HG02981 (cell line): ENCODE data around the gene ATXN1.

Experiments
- ATAC-seq: cut with Tn5 transposase; IDR thresholded peaks from one replicate; pipeline ENCODE4 v1.9.1; 2021; ENCODE audit warnings: mild to moderate bottlenecking, moderate library complexity; ENCODE audit not compliant: unreplicated experiment

Gene ATXN1

DNA sequence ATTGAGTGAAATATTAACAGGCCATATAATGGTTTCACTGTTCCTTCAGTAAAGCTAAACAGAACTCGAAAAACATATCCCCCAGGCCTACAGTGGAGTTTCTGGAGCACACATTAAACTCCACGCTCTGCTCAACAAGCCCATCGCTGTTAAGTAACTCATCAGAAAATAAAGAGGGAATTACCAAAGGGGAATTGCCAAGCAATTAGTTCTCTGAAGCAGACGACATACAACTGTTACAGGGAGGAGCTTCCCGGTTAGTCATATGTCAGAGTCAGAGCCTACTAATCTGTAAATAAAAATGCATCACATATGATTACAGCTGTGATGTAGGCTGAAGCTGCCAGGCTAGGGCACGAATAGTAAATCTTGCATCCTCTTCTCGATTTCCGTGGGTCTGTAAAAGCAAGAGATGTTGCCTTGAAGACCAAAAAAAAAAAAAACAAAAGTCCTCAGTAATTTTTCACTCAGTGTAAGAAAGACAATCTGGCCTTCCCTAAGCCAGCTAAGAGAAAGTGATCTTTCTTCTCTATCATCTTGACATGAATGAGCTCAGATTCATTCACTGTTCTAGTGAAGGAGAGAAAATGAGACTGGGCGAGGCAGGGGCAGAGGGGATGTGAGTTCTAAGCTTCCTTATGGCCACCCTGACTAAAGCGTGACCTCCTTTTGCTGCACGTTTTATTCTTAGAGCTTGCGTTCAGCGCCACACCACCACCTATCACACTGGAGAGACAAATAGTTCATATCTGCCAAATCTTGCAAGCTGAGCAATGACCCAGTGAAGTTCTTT is 13.8 kb downstream of the ATXN1 start:
- ATAC-seq = no peak

GRCh38 chr6:16746812-16747211 is 14.4 kb downstream of the ATXN1 start:
- ATAC-seq = no peak

DNA sequence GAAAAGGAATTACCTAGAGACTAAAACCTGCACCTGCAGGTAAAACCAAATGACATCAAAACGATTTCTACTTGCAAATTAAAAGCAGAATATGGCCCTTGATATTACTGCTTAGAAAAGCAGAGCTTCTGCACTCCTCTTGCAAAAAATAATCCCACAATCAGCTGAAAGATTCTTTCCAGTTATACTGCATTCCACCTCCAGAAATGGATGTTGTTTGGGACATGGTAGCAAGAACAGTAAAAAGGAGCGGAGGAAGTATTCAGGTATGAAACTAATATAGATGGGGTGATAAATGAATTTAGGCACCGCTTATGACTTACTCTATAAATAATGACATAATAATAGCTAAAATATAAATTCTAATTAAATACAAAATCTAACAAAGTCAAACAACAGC is 14.9 kb downstream of the ATXN1 start:
- ATAC-seq = no peak

DNA sequence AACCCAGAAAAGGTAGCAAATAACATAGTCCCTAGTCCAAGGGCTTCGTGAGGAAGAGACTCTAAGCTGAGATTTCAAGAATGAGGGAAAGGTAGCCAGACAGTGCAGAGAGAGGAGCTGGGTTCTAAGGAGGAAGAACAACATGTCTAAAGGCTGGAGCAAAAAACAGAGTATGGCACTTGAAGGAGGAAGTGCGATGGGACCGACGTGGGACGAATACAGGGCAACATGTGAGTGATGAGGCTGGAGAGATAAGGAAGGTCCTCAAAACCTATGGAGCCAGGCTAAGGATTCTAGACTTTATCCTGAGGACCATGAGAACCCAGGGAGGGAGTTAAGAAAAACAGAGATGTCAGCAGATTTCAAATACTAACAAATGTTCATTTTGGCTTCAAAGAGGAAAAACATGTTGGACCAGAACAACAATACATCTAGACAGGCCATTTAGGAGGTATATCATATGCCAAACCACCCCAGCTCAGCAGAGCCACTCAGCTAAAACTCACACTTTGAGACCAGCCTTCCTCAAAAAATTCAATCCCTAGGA is 17.5 kb downstream of the ATXN1 start:
- ATAC-seq = no peak

- ATAC-seq = no peak
Observed at GRCh38 chr6:16742116-16742515, 19.1 kb downstream of the ATXN1 start.

GRCh38 chr6:16741112-16742016 is 19.9 kb downstream of the ATXN1 start:
- peak; percentile 83 for ATAC-seq

DNA sequence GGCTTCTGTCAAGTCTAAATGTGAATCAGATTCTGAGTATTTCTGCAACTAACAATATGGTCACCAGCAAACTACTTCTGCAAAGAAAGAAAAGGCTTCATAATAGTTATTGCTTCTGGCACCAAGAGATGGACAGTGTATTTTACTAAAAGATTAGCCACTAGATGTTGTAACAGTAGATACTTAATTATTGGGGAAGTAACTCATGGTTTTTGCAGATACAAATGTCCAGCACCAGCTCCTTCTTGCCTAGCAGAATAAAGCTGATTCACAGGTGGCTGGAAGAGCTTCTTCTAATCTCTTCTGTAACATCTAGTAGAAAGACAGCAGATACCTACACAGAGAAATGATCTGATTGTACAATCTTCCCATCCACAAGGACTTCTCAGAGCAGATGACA is 21.2 kb downstream of the ATXN1 start:
- ATAC-seq = no peak

GRCh38 chr6:16739329-16739801 is 21.9 kb downstream of the ATXN1 start:
- no peak for ATAC-seq

- no peak for ATAC-seq
Observed at GRCh38 chr6:16737925-16738324, 23.3 kb downstream of the ATXN1 start.

GRCh38 chr6:16736856-16737775 is 24.1 kb downstream of the ATXN1 start:
- no peak for ATAC-seq

DNA sequence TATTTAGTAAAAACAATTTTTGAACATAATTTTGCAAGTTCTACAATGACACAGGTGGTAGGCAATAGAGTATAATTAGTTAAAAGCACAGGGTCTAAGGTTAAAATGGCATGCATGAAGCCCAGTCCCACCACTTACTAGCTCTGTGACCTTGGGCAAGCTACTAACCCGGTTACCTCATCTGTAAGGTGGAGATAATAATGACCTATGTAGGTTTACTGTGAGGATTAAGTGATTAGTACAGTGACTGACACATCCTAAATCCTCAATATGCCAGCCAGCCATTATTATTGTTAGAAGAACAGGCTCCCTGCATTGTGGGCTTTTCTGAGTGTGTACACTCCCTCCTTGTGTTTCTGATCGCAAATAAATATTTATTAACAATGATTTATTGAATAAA is 26.2 kb downstream of the ATXN1 start:
- ATAC-seq = no peak

GRCh38 chr6:16733085-16733484 is 28.2 kb downstream of the ATXN1 start:
- ATAC-seq = no peak

GRCh38 chr6:16731478-16732051 is 29.7 kb downstream of the ATXN1 start:
- ATAC-seq = peak; percentile 95

DNA sequence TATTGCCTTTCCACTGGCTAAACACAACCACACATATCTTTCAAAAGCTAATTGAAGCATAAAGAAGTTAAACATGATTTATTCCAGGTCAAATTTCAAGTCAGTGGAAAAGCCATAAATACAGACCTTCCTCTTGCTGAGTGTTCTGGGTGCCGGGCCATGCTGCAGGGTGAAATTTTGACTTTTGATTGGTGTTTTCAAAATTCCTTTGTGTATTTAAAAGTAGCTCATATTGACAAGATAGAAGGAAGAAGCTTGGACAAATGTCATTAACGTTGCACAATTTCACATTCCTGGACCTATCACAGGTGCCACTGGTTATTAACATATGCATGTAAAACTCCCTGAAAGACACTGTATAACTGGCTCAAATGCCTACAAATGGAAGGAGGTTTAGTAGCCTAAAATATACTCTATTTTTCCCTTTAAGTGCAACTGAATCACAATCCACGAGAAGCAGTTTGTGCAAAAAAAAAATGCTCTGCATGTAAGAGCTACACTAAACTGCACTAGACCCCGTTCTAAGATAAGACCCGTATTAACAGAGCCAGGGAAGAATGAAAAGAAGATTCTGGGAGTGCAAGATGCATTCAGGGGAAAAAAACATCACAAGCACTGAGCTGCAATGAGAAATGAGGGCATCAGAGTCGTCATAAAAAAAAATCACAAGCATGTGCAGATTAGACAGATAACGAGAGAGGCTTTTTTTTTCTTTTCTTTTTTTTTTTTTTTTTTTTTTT is 30.4 kb downstream of the ATXN1 start:
- ATAC-seq = no peak

GRCh38 chr6:16729744-16730143 is 31.5 kb downstream of the ATXN1 start:
- no peak for ATAC-seq

- no peak for ATAC-seq
Observed at GRCh38 chr6:16729183-16729691, 32.0 kb downstream of the ATXN1 start.

DNA sequence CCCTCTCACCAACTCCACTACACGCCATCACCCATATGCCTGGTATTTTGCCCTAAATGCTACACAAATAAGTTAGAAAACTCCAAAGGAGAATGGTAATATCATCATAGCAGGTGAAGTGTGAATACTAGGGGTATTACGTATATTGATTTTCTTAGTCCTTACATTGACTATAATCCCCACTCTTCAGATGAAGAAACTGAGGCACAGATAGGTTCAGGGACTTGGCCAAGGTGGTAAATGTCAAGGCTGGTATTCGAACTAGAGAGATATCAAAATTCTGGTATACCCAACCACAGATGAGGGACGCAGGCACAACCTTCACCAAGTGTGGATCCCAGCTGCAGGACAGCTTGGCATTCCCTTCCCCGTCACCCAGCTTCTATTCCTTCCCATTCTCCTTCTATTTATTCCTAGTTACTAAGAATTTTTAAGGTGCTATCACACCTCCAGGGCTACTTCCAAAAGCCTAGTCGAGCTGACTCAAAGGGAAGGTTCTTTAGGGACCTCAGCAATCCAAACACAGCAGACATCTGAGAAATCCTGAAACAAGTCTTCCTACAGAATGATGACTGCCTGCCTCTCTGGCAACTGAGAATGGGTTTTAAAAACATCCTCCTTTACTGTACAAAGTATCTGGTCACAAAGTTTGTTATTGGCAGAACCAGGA is 32.6 kb downstream of the ATXN1 start:
- no peak for ATAC-seq

- no peak for ATAC-seq
Observed at GRCh38 chr6:16727996-16728395, 33.3 kb downstream of the ATXN1 start.
